Measurements from ENCODE around the gene TTLL7. TPM values are rescaled to one million over a fixed set of nuclear protein-coding genes. Genes with fewer than 3 reads are reported as not detected.

Gene TTLL7
- total RNA-seq, 4 donors from 2014 or later, result 3.0 to 15.1 (median 4.4) TPM

DNA sequence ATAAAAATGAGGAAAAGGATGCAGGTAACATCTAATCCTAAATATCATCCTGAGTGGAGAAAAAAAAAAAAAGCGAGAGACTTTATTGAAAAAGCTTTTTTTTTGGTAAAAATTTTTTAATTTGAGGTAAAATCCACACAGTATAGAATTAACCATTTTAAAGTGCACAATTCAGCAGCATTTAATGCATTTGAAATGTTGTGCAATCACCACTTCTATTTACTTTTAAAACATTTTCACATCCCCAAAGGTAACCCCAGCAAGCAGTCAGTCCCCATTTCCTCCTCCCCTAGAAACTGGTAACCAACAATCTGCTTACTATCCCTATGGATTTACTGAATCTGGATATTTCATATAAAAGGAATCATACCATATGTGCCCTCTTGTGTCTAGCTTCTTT, 166.7 kb downstream of the TTLL7 start:
- no peak for DNase-seq
- no peak overlapping the region for H3K27ac ChIP-seq
- H3K36me3 ChIP-seq, result no peaks in the 10 kb centered on the region
- no peaks in the 10 kb centered on the region for H3K27me3 ChIP-seq
- no peak overlapping the region for H3K4me3 ChIP-seq
- H3K4me1 ChIP-seq, result peaks cover 0 to 10% (median 0%) of the 10 kb centered on the region in 3 donors
- H3K9me3 ChIP-seq, result no peaks in the 10 kb centered on the region
- intact Hi-C loops (cut with DNase I), result no loop called here
- no peak for TF ChIP-seq CTCF (IDR thresholded peaks at IDR 0.05)
- no peak for TF ChIP-seq POLR2A (IDR thresholded peaks at IDR 0.05)
- 86 to 100% methylated on average over 1 of the region's 1 CpG for WGBS, 2 donors

DNA sequence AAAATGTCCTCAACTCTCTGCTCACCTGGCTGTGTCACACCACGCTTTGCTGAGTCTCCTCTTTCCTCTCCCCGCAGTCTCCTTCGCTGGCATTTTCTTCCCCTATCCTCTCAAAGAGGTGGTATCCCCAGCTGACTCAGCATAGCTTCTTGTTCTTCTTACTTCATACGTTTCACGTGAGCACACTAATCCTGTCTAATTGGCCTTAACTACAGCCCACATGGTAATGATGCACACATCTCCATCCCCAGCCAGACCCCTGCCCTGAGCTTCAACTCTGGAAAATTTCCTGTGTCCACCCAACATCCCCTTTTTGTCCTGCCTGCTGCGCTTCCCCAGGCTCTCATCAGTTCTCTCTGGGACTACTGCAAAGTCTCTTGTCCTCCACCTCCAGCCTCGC, 169.8 kb downstream of the TTLL7 start:
- Histone ChIP-seq H3K27me3 (no peaks in the 10 kb centered on the region), H3K9me3 (no peaks in the 10 kb centered on the region), H3K4me3 (no peak overlapping the region), H3K36me3 (no peaks in the 10 kb centered on the region), H3K4me1 (peaks cover 0 to 10% (median 0%) of the 10 kb centered on the region in 3 donors), H3K27ac (no peak overlapping the region)
- 89 to 91% methylated on average over 7 of the region's 7 CpGs for WGBS, 2 donors
- DNase-seq, result no peak
- intact Hi-C loops (cut with DNase I), result no loop called here
- TF ChIP-seq CTCF (IDR thresholded peaks at IDR 0.05) (no peak), POLR2A (IDR thresholded peaks at IDR 0.05) (no peak)

GRCh38 chr1:83828456-83828855, 170.5 kb downstream of the TTLL7 start:
- Histone ChIP-seq H3K27me3 (no peaks in the 10 kb centered on the region), H3K36me3 (no peaks in the 10 kb centered on the region), H3K4me1 (peaks cover 0 to 10% (median 0%) of the 10 kb centered on the region in 3 donors), H3K4me3 (no peak overlapping the region), H3K27ac (no peak overlapping the region), H3K9me3 (no peaks in the 10 kb centered on the region)
- intact Hi-C loops (cut with DNase I), result no loop called here
- DNase-seq, result no peak
- no peak for TF ChIP-seq CTCF (IDR thresholded peaks at IDR 0.05)
- TF ChIP-seq POLR2A (IDR thresholded peaks at IDR 0.05), result no peak
- 75 to 76% methylated on average over 1 of the region's 1 CpG for WGBS, 2 donors

- no peak for DNase-seq
- Histone ChIP-seq H3K4me3 (no peak overlapping the region), H3K36me3 (no peaks in the 10 kb centered on the region), H3K9me3 (no peaks in the 10 kb centered on the region), H3K27me3 (no peaks in the 10 kb centered on the region), H3K4me1 (peaks cover 0 to 10% (median 0%) of the 10 kb centered on the region in 3 donors), H3K27ac (no peak overlapping the region)
- intact Hi-C loops (cut with DNase I), result no loop called here
- 93 to 95% methylated on average over 2 of the region's 2 CpGs for WGBS, 2 donors
- no peak for TF ChIP-seq CTCF (IDR thresholded peaks at IDR 0.05)
- no peak for TF ChIP-seq POLR2A (IDR thresholded peaks at IDR 0.05)
Measured at GRCh38 chr1:83827741-83828140, 171.2 kb downstream of the TTLL7 start.

DNA sequence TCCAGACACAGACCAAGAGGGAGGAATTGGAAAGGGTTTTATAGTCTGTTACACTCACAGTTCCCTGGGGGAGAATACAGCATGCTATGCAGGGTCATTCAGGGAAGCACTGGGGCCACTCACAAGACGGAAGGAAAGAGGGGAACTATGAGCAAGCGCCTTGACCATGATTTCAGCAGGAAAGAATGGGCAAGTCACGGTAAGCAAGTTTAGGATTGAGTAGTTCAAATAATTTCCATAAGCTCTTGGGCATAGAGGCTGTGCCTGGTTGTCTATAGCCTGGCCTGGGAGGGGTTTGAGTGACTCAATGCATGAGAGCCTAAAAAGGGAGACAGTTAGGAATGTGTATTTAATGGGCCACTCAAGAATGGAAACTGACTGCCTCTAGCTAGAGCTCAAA, 176.7 kb downstream of the TTLL7 start:
- no peak for DNase-seq
- Histone ChIP-seq H3K4me3 (no peak overlapping the region), H3K27ac (no peak overlapping the region), H3K4me1 (no peaks in the 10 kb centered on the region), H3K27me3 (no peaks in the 10 kb centered on the region), H3K9me3 (no peaks in the 10 kb centered on the region), H3K36me3 (no peaks in the 10 kb centered on the region)
- 74 to 88% methylated on average over 3 of the region's 3 CpGs for WGBS, 2 donors
- intact Hi-C loops (cut with DNase I), result no loop called here
- no peak for TF ChIP-seq POLR2A (IDR thresholded peaks at IDR 0.05)
- no peak for TF ChIP-seq CTCF (IDR thresholded peaks at IDR 0.05)

Measured in esophagus squamous epithelium (tissue), 5 donors.